Panc1 (cell line): ENCODE results near the gene MSI2. TPM values are rescaled to one million over a fixed set of nuclear protein-coding genes. Genes with fewer than 3 reads are reported as not detected.

Experiments used
- ATAC-seq: fragments of 200-7000 bp; cut with Tn5 transposase; 2 replicates; pipeline ENCODE4 v1.9.1; 2020; ENCODE audit warnings: mild to moderate bottlenecking, moderate library complexity
- BruUV-seq: library from RNA; stranded (reverse); fragments of 400-500 nt; replicated peaks from 2 replicates; lab custom pipeline; 2021; lab: Mats Ljungman, UMichigan
- CTCF ChIA-PET: fragments of 300-600 bp; sonication (Branson Sonifier 250); formaldehyde crosslinking; loops from one replicate; lab custom pipeline; 2022; ENCODE audit warnings: antibody characterized with exemption; lab: Charles Lee
- POLR2A ChIA-PET: fragments of 300-600 bp; sonication (Branson Sonifier 250); formaldehyde crosslinking; loops from one replicate; lab custom pipeline; 2022; ENCODE audit warnings: antibody characterized with exemption; lab: Charles Lee
- DNase-seq: peaks from one replicate; pipeline ENCODE4 v3.0.0-alpha.2; 2010; ENCODE audit warnings: low read depth, low spot score
- H3K27ac ChIP-seq: 2 replicates; pipeline ENCODE4 v1.5.1; 2011; ENCODE audit warnings: mild to moderate bottlenecking, low read length, inconsistent platforms
- H3K27me3 ChIP-seq: fragments of 200-500 bp; sonication (Bioruptor generic); 2 replicates; pipeline ENCODE4 v1.6.0; 2014; ENCODE audit warnings: low read length, inconsistent platforms; ENCODE audit not compliant: control insufficient read depth, insufficient read depth
- H3K36me3 ChIP-seq: fragments of 200-500 bp; sonication (Bioruptor generic); 2 replicates; pipeline ENCODE4 v1.5.1; 2014; ENCODE audit warnings: inconsistent platforms, mild to moderate bottlenecking, low read length, moderate library complexity; ENCODE audit not compliant: control insufficient read depth, insufficient read depth
- H3K4me1 ChIP-seq: 2 replicates; pipeline ENCODE4 v1.5.1; 2011; ENCODE audit warnings: inconsistent platforms, mild to moderate bottlenecking, low read length, moderate library complexity; ENCODE audit not compliant: control insufficient read depth, insufficient read depth
- H3K4me3 ChIP-seq, 2 experiments: 2 replicates each; pipeline ENCODE4 v1.5.1; 2011 to 2012; ENCODE audit warnings: low read depth in 2 of 2, low read length in 2 of 2, mild to moderate bottlenecking in 2 of 2, inconsistent platforms in 1 of 2, moderate library complexity in 1 of 2
- H3K9me3 ChIP-seq: fragments of 200-500 bp; sonication (Bioruptor generic); 2 replicates; pipeline ENCODE4 v1.5.1; 2014; ENCODE audit warnings: low read depth, mild to moderate bottlenecking, inconsistent platforms, low read length, moderate library complexity; ENCODE audit not compliant: control insufficient read depth, insufficient read depth
- CTCF ChIP-seq: fragments of 450-650 bp; IDR thresholded peaks from 2 replicates; pipeline ENCODE4 v1.5.1; 2017; ENCODE audit warnings: mild to moderate bottlenecking
- POLR2AphosphoS5 ChIP-seq: IDR thresholded peaks from 2 replicates; pipeline ENCODE4 v1.6.1; 2012; ENCODE audit warnings: mild to moderate bottlenecking, low read depth, low read length, moderate library complexity
- REST ChIP-seq, 2 experiments: IDR thresholded peaks; 2 replicates each; pipeline ENCODE4 v1.6.1; 2011 to 2012; ENCODE audit warnings: low read depth in 2 of 2, control low read depth in 1 of 2, low read length in 1 of 2, mild to moderate bottlenecking in 1 of 2, moderate library complexity in 1 of 2; ENCODE audit not compliant: insufficient read depth in 1 of 2
- SIN3A ChIP-seq: IDR thresholded peaks from 2 replicates; pipeline ENCODE4 v1.6.1; 2012; ENCODE audit warnings: low read depth, mild to moderate bottlenecking, low read length, moderate library complexity, borderline replicate concordance; ENCODE audit not compliant: insufficient read depth
- TCF7L2 ChIP-seq: IDR thresholded peaks from 2 replicates; pipeline ENCODE4 v1.6.1; 2011; ENCODE audit warnings: mild to moderate bottlenecking, low read depth, low read length, inconsistent platforms
- in situ Hi-C: cut with HindIII; loops from 2 replicates; pipeline ENCODE4 v1.10.0; 2016; ENCODE audit warnings: low sequenced_read_pairs, low pct_unique_long_range_greater_than_20kb
- intact Hi-C: fragments of 100-400 bp; cut with micrococcal nuclease; formaldehyde crosslinking; loops from one replicate; pipeline ENCODE4 v1.10.0; 2022; ENCODE audit not compliant: unreplicated experiment
- total RNA-seq: library from RNA; stranded (reverse); gene quantifications from one replicate; pipeline ENCODE4 v1.2.1, GENCODE V29; 2021; ENCODE audit not compliant: unreplicated experiment

MSI2 gene
- total RNA-seq, 1 experiment from 2014 or later: 38.5 TPM

GRCh38 chr17:57466521-57466920 lies 210.2 kb downstream of the MSI2 start:
- POLR2A ChIA-PET: interaction anchor here (0.6 kb wide), 1 partner anchor 1079 kb away, joined by 3 read pairs; no protein-coding TSS in a partner anchor
- in situ Hi-C loops: no loop called here
- DNase-seq (no peak), ATAC-seq (no peak)
- no peaks in the 10 kb centered on the region; the same call in 1 of the 2 replicates for H3K4me1 ChIP-seq
- intact Hi-C loops: no loop called here
- CTCF ChIA-PET: no interaction called here
- H3K9me3 ChIP-seq: no peaks in the 10 kb centered on the region
- H3K4me3 ChIP-seq: no peak overlapping the region
- BruUV-seq: no TSS peak
- TF ChIP-seq SIN3A (no peak), REST (IDR thresholded peaks at IDR 0.05; ENCODE audit: insufficient read depth in 1 of 2, low read depth in 2 of 2, low read length in 1 of 2) (no peak), TCF7L2 (no peak)
- H3K27me3 ChIP-seq: no peaks in the 10 kb centered on the region
- no peak overlapping the region for H3K27ac ChIP-seq
- no peaks in the 10 kb centered on the region for H3K36me3 ChIP-seq

GRCh38 chr17:57467226-57467625 lies 210.9 kb downstream of the MSI2 start:
- TF ChIP-seq SIN3A (no peak), REST (IDR thresholded peaks at IDR 0.05; ENCODE audit: insufficient read depth in 1 of 2, low read depth in 2 of 2, low read length in 1 of 2) (no peak), POLR2AphosphoS5 (no peak), CTCF (no peak), TCF7L2 (no peak)
- ChIA-PET POLR2A (no interaction called here), CTCF (no interaction called here)
- Histone ChIP-seq H3K27ac (no peak overlapping the region), H3K4me1 (no peaks in the 10 kb centered on the region; the same call in 1 of the 2 replicates), H3K9me3 (no peaks in the 10 kb centered on the region), H3K27me3 (no peaks in the 10 kb centered on the region), H3K36me3 (no peaks in the 10 kb centered on the region), H3K4me3 (no peak overlapping the region)
- in situ Hi-C loops: no loop called here
- ATAC-seq (no peak), DNase-seq (no peak)
- BruUV-seq: no TSS peak
- intact Hi-C loops: no loop called here
